T-helper 1 cell treated with Interleukin-12 subunit alpha and Interleukin-12 subunit beta and Interleukin-4 antibody, amounts not matched to agents 30 ng/mL and 1 ng/mL, for 36 hours (primary cell): Measurements from ENCODE around the gene ALK. TPM values are rescaled to one million over a fixed set of nuclear protein-coding genes. Genes with fewer than 3 reads are reported as not detected.

Experiments
- intact Hi-C: fragments of 100-400 bp; cut with micrococcal nuclease; formaldehyde crosslinking; loops from one replicate; pipeline ENCODE4 v1.15.1; 2024
- total RNA-seq: library from RNA; stranded (reverse); gene quantifications from 2 replicates; pipeline ENCODE4 v1.2.3, GENCODE V29; 2022

Gene ALK
- total RNA-seq, 1 donor from 2014 or later: not detected

GRCh38 chr2:29614295-29614830 is 307.0 kb downstream of the ALK start:
- intact Hi-C loops: no loop called here

GRCh38 chr2:29613792-29614266 is 307.6 kb downstream of the ALK start:
- intact Hi-C loops: no loop called here

DNA sequence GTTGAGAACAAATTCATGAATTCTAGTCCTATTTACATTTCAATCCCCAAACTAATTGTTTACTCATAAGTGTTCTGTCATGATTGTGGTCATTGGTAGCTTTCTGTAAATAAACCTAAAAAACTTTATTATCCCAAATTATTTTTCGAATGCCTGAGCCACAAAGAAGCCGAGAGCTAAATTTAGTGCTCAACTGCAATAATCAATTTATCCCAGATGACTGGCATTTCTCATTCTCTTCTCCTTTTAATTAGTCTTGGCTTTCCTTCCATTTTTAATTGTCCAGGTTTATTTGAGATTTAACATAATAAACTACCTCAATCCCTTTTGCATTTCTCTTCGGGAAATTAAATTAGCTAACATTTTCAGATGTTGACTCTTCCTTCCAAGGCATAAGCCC is 308.3 kb downstream of the ALK start:
- intact Hi-C loops: no loop called here

- intact Hi-C loops: no loop called here
Measured at GRCh38 chr2:29612568-29612967, 308.8 kb downstream of the ALK start.

GRCh38 chr2:29611850-29612249 is 309.5 kb downstream of the ALK start:
- intact Hi-C loops: no loop called here

GRCh38 chr2:29611261-29611660 is 310.1 kb downstream of the ALK start:
- intact Hi-C loops: no loop called here

DNA sequence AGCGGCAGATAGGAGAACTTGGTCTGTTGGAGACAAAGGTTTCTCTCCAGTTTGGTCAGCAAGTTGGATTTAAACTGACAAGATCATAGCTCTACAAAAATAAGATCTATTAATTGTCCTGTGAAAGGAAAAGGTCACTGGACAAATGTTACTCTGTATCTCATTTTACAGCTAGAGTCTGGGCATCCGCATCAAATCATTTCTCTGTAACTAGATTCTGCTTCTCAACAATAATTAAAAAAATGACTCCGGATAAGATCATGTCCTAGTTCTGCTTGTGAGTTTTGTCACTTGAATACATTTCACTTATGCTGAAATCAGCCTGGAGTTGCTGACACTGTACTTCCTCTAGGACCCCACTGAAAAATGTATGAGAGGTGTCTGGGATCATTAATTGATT is 310.8 kb downstream of the ALK start:
- intact Hi-C loops: no loop called here

DNA sequence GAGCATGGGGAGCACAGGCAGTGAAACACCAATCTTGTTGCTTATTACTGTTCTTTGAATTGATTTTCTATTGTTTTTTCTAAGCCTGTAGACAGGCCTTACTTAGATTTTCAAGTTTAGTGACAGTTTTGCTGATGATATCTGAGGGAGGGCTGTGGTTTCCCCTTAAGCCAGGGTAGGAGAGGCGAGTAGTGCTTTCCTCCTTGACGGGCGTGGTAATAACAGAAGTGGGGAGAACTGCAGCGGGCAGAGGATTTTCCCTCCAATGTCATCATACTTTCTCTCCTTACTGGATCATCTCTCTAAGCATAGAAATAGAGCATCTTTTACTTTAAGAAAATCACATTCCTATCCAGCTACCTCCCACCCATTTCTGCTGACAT is 314.4 kb downstream of the ALK start:
- intact Hi-C loops: no loop called here

DNA sequence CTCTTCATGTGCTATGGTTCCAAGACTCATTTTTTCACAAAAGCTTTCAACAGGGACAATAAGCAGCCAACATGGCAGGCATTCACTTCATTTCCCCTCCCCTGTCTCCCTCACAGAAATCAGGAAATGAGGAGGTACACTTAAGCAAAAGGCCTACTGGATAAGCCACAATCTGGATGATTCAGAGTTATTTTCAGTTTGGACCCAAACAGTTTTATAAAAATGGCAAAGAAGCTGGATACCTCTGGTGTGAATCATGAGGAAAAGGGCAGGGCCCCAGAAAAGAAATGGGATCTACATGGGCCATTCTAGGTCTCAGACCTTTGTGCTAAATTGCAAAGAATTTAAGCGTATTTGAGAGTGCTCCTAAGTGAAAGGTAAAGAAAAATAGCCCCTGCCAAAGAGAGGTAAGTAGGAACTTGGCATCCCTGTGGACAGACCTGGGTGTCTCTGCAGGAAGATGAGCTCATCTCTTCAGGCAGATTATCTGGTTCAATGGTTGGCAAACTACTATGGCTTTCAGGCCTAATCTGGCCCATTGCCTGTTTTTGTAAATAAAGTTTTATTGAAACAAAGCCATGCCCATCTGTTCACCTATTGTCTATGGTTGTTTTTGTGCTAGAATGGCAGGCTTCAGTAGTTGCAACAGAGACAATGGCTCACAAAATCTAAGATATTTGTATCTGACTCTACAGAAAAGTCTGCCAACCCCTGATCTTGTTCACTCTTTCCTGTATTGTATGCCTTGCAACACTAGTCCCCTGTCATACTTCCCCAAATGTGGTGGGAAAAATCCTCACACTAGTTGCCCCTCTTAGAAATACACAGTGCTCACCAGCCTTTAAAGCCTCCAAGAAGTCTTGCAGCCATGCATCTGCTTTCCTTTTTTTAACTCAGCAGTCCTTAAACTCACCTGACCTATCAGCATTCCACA is 315.0 kb downstream of the ALK start:
- intact Hi-C loops: no loop called here

- intact Hi-C loops: no loop called here
Measured at GRCh38 chr2:29603341-29603740, 318.0 kb downstream of the ALK start.

GRCh38 chr2:29601872-29602271 is 319.5 kb downstream of the ALK start:
- intact Hi-C loops: no loop called here

DNA sequence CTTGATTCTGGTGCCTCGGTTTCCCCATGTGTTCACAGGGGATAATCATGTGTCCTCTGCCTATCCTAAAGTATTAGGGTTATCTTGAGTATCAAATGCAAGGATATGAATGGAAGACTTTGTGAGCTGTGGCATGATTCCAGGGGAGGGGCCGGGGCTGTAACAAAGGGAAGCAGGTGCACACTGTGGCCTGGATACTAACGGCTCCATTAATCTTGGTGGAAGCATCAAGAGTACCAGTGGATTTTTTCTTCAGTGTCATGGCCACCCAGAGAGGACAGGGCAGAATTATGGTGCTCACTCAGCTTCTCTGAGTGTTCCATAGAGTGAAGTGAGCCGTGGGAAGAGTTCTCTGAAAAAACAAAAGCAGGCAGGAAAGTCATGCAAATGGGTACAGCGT is 320.1 kb downstream of the ALK start:
- intact Hi-C loops: no loop called here

GRCh38 chr2:29599946-29600345 is 321.4 kb downstream of the ALK start:
- intact Hi-C loops: no loop called here

DNA sequence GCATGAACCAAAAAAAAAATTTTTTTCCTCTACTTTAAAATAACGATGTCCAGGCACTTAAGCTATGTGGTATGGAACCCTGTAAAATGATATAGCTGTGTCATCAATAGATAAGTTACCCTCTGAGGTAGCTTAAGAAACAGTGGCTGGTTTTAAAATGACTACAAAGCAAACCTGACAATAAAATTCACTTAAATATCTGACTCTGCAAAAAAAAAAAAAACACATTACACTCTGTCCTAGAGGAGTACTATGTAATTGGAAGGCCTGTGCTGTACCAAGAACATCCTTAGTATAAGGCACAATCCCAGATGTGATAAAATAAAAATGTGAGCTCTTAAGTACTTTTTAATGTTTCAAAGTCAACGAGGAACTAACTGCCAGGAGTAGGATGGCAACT is 322.4 kb downstream of the ALK start:
- intact Hi-C loops: no loop called here

GRCh38 chr2:29597035-29597434 is 324.4 kb downstream of the ALK start:
- intact Hi-C loops: no loop called here

- intact Hi-C loops: no loop called here
Measured at GRCh38 chr2:29596584-29596983, 324.8 kb downstream of the ALK start.

- intact Hi-C loops: no loop called here
Measured at GRCh38 chr2:29591600-29591999, 329.8 kb downstream of the ALK start.

DNA sequence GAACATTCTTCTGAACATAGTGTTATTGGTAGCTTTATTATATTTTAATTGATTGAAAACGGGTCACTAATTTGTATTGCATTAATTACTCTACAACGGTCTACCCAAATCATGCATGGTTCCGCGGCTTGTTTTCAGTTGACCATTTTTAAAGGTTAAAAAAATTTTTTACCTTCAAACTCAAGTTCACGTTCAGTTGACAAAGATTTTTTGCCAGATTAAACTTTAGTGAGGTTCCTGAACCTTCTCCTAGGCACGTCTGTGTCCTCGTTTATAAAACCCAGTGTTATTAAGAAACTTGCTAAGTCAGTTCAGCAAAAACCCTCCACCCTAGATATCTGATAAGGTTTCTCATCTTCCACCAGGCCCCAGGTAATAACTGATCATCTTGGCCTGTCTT is 331.2 kb downstream of the ALK start:
- intact Hi-C loops: no loop called here

DNA sequence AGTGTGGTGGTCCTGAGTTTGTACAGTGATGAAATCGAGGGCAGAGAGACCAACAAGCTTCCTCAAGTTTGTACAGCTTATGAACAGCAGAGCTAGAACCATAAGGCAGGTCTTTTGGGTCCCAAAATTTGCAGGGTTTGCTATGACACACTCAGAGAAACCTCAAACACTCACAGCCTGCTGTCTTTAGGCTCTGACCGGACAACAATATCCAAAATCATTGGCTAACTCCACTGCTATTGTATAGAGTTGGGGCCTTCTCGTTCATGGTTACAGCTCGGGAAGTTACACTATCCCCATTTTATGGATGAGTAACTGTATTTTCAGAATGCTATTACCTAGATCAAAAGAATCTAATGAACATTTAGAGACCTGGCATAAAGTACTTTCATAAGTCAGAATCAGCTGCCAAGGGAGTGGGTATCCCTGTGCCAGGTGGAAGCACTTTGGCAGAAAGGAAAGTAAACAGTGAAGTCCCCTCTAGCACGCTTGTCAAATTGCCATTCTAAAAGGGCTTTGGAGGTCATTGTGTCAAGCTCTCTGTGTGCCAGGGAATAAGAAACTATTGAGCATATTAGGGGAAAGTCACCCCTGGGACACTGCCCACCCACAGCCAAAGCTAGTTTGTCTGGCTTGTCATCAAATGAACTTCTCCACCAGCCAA is 331.8 kb downstream of the ALK start:
- intact Hi-C loops: no loop called here

GRCh38 chr2:29587402-29588190 is 333.8 kb downstream of the ALK start:
- intact Hi-C loops: no loop called here

GRCh38 chr2:29586919-29587318 is 334.5 kb downstream of the ALK start:
- intact Hi-C loops: no loop called here
